Nephron (organoid): ENCODE data around the gene SNED1.

Experiments used
- H3K27ac Mint-ChIP-seq, 3 experiments: 2 replicates each; pipeline ENCODE4 v1.8.0; 2020; ENCODE audit warnings: mixed read lengths in 3 of 3, mild to moderate bottlenecking in 2 of 3, moderate library complexity in 1 of 3
- H3K27me3 Mint-ChIP-seq: 2 replicates; pipeline ENCODE4 v1.8.0; 2021; ENCODE audit warnings: low read depth, mild to moderate bottlenecking, moderate library complexity, mixed read lengths
- H3K36me3 Mint-ChIP-seq: 2 replicates; pipeline ENCODE4 v1.8.0; 2020; ENCODE audit warnings: low read depth, mixed read lengths
- H3K4me1 Mint-ChIP-seq: 2 replicates; pipeline ENCODE4 v1.8.0; 2020; ENCODE audit warnings: mixed read lengths
- H3K4me3 Mint-ChIP-seq, 3 experiments: 2 replicates each; pipeline ENCODE4 v1.8.0; 2020; ENCODE audit warnings: mild to moderate bottlenecking in 3 of 3, mixed read lengths in 3 of 3, moderate library complexity in 2 of 3
- H3K9me3 Mint-ChIP-seq: 2 replicates; pipeline ENCODE4 v1.8.0; 2020; ENCODE audit warnings: mixed read lengths
- TF ChIP-seq, protein P1 (sequence below), 3 experiments: fragments of 200-600 bp; sonication (generic); IDR thresholded peaks; one replicate each; pipeline ENCODE4 v1.5.0; 2021; ENCODE audit warnings: antibody characterized with exemption in 3 of 3; ENCODE audit not compliant: unreplicated experiment in 3 of 3

SNED1 gene

DNA sequence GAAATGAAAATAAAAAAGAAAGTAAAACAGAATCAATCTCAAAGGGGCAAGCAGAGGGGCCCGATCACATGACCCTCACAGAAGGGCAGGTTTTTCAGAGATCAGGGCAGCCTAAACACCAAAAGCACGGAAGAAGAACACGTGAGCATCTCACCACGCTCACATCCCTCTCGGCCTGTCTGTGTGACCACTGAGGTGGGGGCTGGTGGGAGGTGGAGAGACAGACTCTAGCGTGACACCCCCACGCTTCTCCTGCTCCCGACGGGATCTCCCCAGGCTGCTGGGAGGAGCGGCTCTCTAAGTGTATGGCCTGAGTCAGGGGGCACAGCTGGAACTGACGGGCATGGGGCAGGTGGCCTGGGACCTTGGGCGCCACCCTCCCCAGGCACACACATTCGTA, 127.2 kb downstream of the SNED1 start:
- TF ChIP-seq, protein P1, sequence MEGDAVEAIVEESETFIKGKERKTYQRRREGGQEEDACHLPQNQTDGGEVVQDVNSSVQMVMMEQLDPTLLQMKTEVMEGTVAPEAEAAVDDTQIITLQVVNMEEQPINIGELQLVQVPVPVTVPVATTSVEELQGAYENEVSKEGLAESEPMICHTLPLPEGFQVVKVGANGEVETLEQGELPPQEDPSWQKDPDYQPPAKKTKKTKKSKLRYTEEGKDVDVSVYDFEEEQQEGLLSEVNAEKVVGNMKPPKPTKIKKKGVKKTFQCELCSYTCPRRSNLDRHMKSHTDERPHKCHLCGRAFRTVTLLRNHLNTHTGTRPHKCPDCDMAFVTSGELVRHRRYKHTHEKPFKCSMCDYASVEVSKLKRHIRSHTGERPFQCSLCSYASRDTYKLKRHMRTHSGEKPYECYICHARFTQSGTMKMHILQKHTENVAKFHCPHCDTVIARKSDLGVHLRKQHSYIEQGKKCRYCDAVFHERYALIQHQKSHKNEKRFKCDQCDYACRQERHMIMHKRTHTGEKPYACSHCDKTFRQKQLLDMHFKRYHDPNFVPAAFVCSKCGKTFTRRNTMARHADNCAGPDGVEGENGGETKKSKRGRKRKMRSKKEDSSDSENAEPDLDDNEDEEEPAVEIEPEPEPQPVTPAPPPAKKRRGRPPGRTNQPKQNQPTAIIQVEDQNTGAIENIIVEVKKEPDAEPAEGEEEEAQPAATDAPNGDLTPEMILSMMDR (IDR thresholded peaks at IDR 0.05; ENCODE audit: unreplicated experiment in 3 of 3): no peak
- Mint-ChIP-seq H3K36me3 (peaks cover 15% of the 10 kb centered on the region), H3K9me3 (no peaks in the 10 kb centered on the region), H3K27ac (no peak overlapping the region), H3K4me1 (no peaks in the 10 kb centered on the region), H3K4me3 (no peak overlapping the region), H3K27me3 (no peaks in the 10 kb centered on the region)

DNA sequence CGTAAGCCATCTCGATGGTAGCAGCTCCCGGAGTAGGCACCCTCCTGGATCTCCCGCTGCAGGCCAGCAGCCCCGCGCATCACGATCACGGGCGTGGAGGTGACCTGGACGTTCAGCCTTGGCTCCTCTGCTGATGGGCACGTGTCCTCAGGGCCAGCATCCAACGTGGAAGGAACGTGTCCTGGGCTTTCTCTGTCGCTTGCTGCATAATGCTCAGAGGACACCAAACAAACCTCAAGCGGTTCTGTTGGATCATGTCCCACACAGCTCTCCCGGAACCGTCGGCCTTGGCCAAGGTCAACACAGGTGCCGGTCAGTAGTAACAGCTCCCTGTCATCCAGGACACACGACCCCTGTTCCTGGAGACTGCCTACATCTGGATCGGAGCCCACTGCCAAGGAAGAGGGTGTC, 127.8 kb downstream of the SNED1 start:
- H3K4me1 Mint-ChIP-seq: no peaks in the 10 kb centered on the region
- TF ChIP-seq, protein P1 (IDR thresholded peaks at IDR 0.05; ENCODE audit: unreplicated experiment in 3 of 3): no peak
- H3K9me3 Mint-ChIP-seq: no peaks in the 10 kb centered on the region
- H3K27me3 Mint-ChIP-seq: no peaks in the 10 kb centered on the region
- H3K27ac Mint-ChIP-seq: no peak overlapping the region
- H3K4me3 Mint-ChIP-seq: no peak overlapping the region
- H3K36me3 Mint-ChIP-seq: peaks cover 11% of the 10 kb centered on the region

- H3K27ac Mint-ChIP-seq: no peak overlapping the region
- TF ChIP-seq, protein P1 (IDR thresholded peaks at IDR 0.05; ENCODE audit: unreplicated experiment in 3 of 3): no peak
- no peaks in the 10 kb centered on the region for H3K27me3 Mint-ChIP-seq
- H3K4me1 Mint-ChIP-seq: no peaks in the 10 kb centered on the region
- no peak overlapping the region for H3K4me3 Mint-ChIP-seq
- no peaks in the 10 kb centered on the region for H3K9me3 Mint-ChIP-seq
- peaks cover 7% of the 10 kb centered on the region for H3K36me3 Mint-ChIP-seq
Observed at GRCh38 chr2:241126771-241127202, 128.4 kb downstream of the SNED1 start.

GRCh38 chr2:241128266-241128665, 129.8 kb downstream of the SNED1 start:
- Mint-ChIP-seq H3K4me3 (no peak overlapping the region), H3K27ac (no peak overlapping the region), H3K36me3 (peaks cover 14% of the 10 kb centered on the region), H3K4me1 (no peaks in the 10 kb centered on the region), H3K9me3 (no peaks in the 10 kb centered on the region), H3K27me3 (peaks cover 3% of the 10 kb centered on the region)
- TF ChIP-seq, protein P1 (IDR thresholded peaks at IDR 0.05; ENCODE audit: unreplicated experiment in 3 of 3): no peak

DNA sequence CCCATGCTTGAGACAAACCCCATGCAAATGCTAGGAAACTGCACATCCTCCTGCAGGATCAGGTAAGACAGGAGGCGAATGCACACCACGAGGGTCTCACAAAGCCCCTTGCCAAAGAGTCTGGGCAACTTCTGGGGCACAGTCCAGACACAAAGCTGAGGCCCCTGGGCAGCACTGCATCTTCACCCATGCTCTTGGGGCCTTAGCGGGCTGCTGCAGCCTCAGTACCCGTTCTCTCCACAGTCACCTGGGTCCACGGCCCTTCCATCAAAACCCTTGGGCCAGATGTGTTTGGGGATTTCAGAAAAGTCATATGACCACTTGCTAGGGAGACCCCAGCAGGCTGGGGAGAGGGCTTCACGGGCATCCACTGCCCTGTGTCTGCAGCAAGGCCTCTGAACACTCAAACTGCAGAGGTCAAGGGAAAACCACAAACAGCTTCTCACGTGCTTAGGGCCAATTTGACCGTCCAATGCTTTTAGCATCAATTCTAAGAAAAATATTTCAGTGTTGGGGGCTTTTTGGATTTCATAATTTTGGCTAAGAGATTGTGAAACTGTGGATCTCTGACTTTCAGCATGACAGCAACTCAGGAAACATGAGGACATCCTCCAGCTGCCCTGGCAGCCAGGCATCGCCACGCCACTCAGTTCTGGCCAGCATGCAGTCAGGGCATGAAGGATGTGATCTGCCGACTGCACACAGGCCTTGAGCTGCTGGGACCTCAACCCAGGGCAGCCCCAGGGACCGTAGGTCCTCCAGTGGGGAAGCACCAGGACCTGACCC, 130.9 kb downstream of the SNED1 start:
- peaks cover 6% of the 10 kb centered on the region for H3K27me3 Mint-ChIP-seq

More for the DNA sequence above, 130.9 kb downstream of the SNED1 start:
- no peaks in the 10 kb centered on the region for H3K9me3 Mint-ChIP-seq
- no peak overlapping the region for H3K4me3 Mint-ChIP-seq
- TF ChIP-seq, protein P1 (IDR thresholded peaks at IDR 0.05; ENCODE audit: unreplicated experiment in 3 of 3): no peak
- peaks cover 19% of the 10 kb centered on the region for H3K36me3 Mint-ChIP-seq
- H3K4me1 Mint-ChIP-seq: no peaks in the 10 kb centered on the region
- H3K27ac Mint-ChIP-seq: no peak overlapping the region
